HG03571 (cell line): ENCODE data around the gene OR2V2.
"Not testable (repeated sequence)": the region's sequence is repeated elsewhere in the genome, so short reads cannot be mapped to it uniquely, and the experiment has no call there.

ENCODE experiments used
- ATAC-seq: cut with Tn5 transposase; IDR thresholded peaks from one replicate; pipeline ENCODE4 v1.9.1; 2021; ENCODE audit not compliant: unreplicated experiment

The OR2V2 gene

DNA sequence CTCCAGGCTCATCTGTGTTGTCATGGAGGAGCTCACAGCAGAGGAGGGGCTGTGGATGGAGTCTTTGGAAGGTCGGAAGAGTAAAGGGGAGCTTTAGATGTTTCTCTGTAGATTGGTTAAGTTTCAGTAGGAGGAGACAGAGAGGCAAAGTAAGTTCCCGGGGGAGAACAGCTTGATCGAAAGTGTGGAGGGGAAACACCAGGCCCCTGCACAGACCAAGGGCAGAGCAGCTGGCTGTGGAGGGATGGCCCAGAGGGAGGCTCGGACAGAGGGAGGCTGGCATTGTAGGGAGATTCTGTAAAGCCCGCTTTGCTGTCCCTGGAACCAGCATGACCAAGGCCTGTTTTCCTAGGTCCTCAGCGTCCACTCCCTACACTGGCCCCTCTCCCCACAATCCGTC lies 5.3 kb upstream of the OR2V2 start:
- ATAC-seq: no peak

DNA sequence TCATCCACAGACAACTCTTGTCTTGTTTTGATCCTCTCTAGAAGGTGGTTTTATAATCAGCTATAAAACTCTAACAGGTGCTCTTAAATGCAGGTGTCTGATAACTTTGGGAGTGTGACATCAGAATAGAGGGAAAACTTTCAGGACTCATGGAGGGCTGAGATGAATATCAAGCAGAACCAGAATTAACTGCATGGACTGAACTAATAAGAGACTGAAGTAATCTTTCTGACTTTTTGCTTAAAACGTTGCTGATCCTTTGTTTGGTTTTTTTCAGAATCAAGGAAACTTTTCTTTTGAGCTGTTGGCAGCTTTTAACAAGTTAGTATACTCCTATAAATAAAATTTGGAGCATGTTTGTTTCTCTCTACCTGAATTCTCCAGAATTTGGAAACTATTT lies 2.3 kb upstream of the OR2V2 start:
- no peak for ATAC-seq

DNA sequence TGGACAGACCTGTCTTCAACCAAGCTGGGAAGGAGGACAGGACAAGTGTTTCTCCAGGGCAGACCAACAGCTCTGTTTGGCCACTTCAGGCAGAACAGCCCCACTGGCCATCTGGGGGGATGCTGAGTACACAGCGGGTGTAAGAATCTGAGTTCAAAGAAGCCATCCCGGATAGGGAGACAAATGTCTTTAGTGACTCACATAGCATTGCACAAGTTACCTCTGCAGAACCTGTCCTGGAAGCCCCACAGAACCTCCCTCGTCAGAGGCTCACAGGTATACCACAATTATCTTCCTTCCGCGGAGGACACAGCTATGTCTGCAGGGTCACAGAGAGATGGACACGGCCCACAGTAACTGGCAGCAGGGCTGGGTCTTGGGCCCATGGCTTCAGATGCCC lies 2.0 kb downstream of the OR2V2 start:
- no peak for ATAC-seq

DNA sequence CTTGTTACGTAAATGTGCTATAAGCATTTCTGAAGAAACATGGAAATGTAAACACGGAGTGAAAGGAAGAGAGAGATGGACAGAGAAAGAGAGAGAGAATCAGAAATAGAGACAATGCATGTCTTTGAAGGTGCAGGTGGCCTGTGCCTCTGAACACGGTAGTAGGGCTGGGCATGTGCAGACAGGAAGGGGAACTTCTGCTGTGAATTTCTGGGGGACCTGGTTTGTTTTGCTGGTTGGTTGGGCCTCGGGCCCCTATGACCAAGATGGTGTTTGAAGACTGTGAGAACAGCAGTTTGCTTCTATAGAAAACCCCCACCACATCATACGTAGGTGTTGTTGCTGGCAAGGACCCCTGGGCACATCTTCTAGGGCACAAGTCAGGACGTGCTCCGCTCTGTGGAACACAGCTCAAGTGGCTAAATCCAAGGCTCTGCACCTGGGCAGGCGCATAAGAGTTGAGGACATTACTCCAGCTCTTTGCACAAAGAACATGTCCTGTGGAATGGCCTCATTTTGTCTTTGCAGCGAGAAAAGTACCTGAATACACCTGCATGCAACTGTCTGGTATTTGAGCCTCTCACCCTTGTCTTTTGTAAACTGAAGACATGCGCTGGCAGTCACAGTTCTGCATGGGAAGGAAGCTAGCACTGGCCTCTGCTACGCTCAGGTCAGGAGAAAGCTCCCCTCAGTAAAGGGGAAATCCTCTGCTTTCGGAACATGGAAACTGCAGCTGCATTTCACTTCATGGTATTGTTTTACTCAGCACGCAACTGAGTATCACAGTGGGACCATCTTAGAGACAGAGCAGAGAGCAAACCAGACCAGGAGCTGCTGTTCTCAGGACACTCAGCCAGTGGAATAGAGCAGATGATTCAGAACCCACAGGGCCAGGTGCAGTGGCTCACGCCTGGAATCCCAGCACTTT lies 2.7 kb downstream of the OR2V2 start:
- ATAC-seq: no peak

DNA sequence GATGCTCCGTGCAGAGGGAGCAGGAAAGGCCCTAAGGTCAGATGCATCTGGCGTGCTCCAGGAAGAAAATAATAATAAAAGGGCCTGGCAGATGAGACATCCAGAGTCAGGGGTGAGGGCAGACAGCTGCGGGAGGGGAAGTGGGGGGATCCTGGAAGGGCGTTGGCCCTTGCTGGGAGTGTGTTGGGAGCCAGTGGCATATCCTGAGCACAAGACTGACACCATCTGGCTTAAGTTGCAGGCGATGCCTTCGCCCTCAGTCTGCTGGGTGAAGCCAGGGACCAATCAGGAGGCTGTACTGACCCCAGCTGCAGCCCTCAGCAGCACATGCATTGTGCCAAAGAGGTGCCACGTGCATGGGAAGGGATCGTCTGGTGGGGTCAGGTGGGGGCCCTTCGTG lies 3.8 kb downstream of the OR2V2 start:
- no peak for ATAC-seq

DNA sequence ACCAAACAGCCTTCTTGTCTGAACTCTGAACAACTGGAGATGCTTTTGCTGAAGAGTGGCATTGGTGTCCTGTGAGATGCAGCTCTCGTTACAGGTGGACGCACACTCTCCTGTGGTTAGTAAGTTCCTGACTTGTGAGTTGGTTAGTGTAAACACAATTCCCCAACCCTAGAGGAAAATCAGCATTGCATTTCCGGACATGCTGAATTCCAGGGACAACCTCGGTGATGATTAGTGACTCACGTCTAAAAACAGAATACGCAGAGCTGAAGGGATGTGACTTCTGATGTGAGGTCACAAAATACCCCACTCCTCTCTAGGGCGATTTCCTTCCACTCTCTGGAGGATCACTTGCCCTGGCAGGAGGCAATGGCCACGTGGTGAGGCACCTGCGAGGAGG lies 5.0 kb downstream of the OR2V2 start:
- ATAC-seq: no peak

DNA sequence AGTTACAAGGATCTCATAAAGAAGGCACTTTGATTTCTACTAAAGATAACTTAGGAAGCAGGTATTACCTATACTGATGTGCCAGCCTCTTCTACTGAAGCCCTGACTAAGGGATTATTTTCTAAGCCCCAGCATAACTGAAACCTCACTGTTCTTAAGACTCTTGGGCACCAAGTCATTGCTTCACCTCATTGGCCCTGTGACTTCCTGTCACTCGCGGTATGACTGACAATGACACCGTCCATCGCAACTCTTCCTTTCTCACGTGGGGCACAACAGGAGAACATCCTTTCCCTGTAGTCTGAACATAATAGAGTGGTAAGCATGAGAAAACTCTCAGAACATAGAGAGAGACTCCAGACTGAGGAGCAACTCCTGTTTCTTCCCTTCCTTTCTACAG lies 6.4 kb downstream of the OR2V2 start:
- no peak for ATAC-seq

DNA sequence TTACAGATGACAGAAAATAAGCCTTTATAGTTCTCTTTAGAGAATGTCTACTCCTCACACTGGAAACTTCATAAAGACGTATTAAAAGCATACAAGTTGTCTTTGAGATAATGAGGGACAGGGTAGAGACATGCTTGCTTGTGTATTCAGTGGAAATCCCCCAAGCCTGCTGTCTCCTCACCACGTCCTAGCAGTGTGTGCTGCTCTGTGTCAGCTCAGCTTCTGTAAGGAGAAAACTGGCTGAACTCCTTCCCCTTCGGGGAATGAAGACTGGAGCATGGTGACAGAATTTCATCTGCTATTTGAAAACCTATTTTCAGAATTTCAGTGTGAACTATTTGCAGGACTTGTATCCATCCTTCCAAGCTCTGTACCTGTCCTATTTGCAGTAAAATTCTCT lies 9.4 kb downstream of the OR2V2 start:
- ATAC-seq: no peak

DNA sequence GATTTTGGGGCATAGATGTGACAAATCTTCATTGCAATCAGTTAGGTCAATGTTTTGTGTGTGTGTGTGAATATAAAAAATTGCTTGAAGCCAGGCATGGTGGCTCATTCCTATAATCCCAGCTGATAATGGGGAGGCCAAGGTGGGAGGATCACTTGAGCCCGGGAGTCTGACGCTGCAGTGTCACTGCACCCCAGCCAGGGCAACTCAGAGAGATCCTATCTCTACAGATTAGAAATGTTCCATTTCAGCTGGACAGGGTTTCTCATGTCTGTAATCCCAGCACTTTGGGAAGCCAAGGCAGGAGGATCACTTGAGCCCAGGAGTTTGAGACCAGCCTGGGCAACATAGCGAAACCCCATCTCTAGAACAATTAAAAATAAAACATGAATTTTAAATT lies 11.5 kb downstream of the OR2V2 start:
- no peak for ATAC-seq

DNA sequence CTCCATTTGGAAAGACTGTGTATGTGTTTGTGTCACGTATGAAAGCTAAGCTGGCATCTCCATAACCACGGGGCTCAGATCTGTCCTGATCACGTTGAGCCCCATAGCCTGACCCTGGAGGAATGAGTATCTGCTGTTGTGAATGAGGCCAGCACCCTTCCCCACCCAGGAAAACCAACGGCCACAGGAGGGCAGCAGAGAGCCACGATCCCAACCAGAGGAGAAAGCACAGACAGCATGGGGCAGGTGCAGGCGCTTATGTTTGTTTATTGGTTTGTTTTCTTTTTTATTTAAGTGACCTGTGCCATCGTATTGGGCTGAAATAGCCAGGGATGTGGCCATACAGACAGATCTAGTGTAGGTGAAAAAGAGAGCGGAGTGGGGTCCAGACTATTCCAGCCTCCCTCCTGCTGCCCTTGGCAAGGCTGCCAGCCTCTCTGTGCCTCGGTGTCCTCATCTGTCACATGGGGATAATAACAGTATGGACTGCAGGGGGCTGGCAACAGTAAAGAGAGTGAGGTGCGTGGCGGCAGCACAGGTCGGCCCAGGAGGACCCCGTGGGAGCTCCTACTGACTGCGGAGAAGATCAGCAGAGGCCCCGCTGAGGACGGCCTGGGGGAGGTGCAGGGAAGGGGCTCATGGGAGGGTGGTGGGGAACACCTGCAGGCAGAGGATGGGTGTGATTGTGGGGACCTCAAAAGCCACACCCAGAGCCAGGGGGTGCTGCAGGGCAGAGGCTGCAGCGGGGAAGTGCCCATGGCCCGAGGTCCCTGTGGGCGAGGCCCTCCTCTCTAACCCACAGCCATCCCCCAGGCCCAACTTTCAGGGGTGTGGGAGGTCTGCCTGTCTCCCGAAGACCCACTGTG lies 12.1 kb downstream of the OR2V2 start:
- peak; percentile 60 for ATAC-seq

DNA sequence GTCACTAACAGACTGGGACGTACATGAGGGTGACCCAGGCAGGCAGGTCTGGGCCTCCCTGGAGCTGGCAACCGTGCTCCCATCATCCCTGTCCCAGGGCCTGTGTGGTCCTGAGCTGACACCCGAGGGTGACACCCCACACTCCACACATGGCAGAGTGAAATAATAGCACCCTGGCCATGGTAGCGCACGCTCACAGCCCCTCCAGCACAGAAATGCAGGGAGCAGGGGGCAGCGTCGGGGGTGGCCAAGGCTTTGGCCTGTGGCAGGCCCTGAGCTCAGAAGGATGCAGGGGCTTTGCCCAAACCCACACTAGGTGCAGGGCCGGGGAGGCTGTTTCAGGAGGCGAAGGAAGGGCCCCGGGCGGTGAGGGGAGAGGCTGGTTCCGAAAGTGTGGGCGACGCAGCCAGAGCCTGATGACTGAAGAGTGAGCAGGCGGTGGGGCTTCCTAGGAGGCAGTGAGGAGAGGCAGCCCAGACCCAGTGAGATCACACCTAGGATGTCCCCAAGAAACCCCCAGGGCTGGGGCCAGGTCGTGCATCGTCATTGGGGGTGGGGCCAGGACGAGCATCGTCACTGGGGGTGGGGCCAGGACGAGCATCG lies 12.9 kb downstream of the OR2V2 start:
- ATAC-seq: peak; percentile 49

DNA sequence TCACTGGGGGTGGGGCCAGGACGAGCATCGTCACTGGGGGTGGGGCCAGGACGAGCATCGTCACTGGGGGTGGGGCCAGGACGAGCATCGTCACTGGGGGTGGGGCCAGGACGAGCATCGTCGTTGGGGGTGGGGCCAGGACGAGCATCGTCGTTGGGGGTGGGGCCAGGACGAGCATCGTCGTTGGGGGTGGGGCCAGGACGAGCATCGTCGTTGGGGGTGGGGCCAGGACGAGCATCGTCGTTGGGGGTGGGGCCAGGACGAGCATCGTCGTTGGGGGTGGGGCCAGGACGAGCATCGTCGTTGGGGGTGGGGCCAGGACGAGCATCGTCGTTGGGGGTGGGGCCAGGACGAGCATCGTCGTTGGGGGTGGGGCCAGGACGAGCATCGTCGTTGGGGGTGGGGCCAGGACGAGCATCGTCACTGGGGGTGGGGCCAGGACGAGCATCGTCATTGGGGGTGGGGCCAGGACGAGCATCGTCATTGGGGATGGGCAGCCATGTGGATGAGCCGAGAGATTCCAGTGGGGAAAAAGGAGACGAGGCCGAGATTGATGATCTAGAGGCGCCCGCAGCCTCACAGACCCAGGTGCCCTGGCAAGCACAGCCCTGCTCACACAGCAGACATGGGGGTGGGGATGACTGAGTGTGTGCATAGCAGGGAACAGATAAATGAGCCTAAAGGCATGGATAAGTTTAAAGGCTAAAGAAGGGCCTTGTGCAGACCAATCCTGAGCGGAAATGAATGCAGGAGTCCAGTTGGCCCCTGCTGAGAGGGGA lies 13.6 kb downstream of the OR2V2 start:
- ATAC-seq: not testable (repeated sequence)

DNA sequence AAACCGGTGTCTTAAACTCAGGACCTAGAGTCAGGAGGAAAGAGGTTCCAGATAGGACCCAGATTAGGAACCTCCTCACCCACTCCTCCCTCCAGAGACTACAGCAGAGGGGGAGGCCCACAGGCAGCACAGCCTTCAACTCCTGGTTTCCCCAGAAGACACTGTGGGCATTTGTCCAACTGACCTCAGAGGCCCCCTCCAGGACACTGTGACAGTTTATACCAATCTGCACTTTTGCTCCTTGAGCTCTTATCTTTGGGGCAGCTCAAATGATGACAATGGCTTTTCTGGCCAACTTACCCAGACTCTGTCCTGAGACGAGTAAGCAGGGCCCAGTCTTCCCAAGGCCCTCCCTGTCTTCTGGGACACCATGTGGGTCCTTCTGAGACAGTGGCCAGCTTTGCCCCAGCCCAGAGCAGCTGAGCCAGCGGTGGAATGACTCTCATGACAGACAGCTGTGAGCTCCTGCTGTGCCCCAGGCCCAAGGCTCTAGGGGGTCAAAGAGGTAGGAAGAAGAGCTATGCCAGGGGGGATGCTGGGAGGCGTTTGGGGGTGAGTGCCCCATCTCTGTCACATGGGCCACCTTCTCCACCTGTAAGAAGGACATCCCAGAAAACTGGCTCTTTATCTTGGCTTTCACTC lies 14.3 kb downstream of the OR2V2 start:
- no peak for ATAC-seq

DNA sequence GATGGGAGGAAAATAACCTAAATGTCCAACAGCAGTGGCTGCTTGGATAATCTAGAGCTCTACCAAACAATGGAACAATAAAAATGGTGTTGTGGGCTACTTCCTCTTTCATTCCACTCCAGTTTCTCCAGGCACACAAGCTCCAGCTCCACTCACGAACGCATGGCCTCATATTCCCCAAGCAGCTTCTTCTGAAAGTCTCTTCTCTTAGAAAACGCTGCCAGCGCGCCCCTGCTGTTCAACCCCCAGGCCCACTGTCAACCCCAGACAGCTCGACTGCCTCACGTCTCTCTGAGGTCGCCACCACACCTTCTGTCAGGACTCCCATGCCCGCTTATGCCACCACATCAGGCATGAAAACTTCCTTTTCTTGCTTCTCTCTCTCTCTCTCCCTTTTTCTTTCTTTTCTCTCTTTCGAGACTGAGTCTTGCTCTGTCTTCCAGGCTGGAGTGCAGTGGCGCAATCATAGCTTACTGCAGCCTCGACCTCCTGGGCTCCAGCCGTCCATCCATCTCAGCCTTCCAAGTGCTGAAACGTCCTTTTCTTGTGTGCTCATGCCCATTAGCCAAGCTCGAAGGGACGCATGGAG lies 16.2 kb downstream of the OR2V2 start:
- no peak for ATAC-seq

DNA sequence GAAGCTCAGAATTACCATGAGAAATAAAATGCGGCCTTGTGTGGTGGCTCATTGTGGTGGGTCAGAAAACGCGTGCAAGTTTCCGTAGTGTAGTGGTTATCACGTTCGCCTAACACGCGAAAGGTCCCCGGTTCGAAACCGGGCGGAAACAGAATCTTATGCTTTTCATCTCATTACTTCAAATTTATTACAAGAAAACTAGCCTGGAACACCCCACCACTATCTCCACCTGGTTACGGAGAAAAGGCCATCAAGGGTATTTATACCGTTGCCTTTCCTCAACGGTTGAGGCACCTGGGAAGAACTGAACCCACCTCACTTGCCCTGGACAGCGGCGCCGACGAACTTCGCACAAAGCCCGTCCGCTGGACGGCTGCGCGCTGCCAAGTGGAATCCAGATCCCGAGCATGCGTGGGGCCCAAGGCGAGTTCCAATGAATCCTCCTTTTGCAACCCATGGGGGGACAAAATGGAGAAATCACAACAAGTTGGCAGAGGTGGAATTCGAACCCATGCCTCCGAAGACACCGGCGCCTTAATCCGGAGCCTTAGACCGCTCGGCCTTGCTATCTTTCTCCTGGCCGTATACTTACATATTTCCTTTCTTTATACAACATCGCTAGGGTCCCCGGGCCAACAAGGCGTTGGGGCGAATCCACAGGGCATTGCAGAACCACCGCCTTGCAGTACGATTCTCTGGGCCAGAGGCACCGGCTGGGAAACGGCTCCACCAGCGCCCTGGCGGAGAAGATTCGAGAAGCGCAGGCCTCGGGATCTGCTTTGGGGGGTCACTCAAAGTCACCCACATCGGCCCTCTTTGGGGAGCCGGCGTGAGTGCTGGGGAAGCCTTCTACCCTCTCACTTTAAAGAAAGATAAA lies 16.9 kb downstream of the OR2V2 start:
- no peak for ATAC-seq

DNA sequence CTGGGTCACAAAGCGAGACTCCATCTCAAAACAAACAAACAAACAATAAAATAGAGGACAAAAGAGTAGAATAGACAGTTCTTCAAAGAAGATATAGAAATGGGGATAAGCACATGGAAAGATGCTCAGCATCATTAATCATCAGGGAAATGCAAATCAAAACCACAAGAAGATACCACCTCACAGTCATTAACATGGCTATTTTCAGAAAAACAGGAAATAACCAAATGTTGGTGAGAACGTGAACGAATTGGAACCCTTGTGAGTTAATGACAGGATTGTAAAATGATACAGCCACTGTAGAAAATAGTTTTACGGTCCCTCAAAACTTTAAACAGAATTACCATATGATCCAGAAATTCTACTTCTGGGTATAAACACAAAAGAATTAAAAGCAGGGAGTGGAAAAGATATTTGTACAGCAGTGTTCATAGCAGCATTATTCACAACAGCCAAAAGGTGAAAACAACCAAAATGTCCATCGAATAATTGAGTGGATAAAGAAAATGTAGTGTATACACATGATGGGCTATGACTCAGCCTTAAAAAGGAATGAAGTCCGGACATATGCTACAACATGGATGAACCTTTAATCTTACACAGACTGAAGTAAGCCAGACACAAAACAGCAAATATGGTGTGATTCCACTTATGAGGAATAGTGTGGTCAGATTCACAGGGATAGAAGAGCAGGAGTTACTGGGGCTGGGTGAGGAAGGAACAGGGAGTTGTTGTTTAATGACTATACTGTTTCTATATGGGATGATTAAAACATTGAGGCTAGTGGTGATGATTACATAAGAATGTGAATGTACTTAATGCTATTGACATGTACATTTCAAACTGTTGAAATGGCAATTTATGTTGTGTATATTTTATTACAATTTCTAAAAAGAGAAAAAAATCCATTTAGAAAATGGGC lies 19.7 kb downstream of the OR2V2 start:
- no peak for ATAC-seq

DNA sequence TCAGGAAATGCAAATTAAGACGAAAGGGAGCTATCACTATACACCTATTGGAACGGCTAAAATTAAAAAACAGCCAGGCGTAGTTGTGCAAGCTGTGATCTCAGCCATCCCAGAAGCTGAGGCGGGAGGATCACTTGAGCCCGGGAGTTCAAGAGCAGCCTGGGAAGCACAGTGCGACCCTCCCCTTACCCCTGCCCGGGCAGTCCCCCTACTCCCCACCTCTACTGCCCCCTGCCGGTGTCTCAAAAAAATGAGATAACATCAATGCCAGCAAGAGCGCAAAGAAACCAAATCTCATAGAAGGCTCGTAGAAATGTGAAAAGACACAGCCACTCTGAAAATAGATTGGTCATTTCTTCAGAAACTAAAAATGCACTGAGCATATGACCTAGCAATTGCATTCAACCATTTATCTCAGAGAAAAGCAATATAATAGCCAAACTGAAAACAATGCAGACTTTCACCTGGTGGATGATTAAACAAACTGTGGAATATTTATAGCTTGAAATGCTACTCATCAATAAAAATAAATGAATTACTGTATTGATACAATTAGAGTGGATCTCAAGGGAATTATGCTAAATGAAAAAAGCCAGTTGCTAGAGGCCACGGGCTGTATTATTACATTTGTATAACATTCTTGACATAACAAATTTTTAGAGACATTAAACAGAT lies 20.6 kb downstream of the OR2V2 start:
- ATAC-seq: no peak
